ENCODE data around the gene LIPK. TPM values are rescaled to one million over a fixed set of nuclear protein-coding genes. Genes with fewer than 3 reads are reported as not detected.

Gene LIPK
- total and polyA plus RNA-seq, 2 experiments from 2014 or later, result not detected

DNA sequence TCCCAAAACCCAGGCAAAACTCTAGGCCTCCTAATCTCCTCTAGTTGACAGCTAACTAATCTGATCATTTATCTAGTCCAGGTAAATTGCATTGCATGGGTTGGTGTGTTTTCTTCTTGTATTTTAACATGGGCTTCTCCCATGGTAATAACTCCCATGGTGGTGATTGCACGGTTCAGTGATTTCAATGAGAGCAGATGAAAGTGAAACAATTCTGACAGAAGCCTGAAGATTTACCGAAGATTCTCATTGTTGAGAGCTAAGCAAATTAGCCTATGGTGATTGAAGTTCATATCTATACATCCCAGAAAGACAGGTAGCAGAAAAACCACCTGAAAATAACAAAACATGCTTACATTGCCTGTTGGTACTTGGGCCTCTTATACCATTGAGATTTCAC lies 27.2 kb downstream of the LIPK start:
- Histone ChIP-seq H3K27me3 (ENCODE audit: insufficient read depth) (no peaks in the 10 kb centered on the region), H3K79me2 (replicated peaks; ENCODE audit: insufficient read depth) (no peaks in the 10 kb centered on the region), H4K20me1 (replicated peaks; ENCODE audit: insufficient read depth) (no peaks in the 10 kb centered on the region), H2AFZ (no peak overlapping the region), H3K27ac (ENCODE audit: low read depth) (no peak overlapping the region), H3K4me1 (ENCODE audit: insufficient read depth) (peaks cover 6% of the 10 kb centered on the region; the same call in 1 of the 2 replicates), H3K4me3 (no peak overlapping the region), H3F3A (replicated peaks; ENCODE audit: low read depth) (no peaks in the 10 kb centered on the region), H3K9me2 (ENCODE audit: insufficient read depth) (no peaks in the 10 kb centered on the region), H3K4me2 (no peak overlapping the region), H3K36me3 (ENCODE audit: insufficient read depth) (no peaks in the 10 kb centered on the region)
- Mint-ChIP-seq H3K27ac (no peak overlapping the region), H3K9me3 (no peaks in the 10 kb centered on the region), H3K36me3 (ENCODE audit: low read depth) (no peaks in the 10 kb centered on the region), H3K4me1 (peaks cover 11% of the 10 kb centered on the region; the same call in 2 of the 3 replicates), H3K4me3 (no peak overlapping the region), H3K27me3 (ENCODE audit: insufficient read depth, low read depth, poor library complexity) (no peaks in the 10 kb centered on the region)
- DNase-seq (ENCODE audit: low spot score), result no peak
- ATAC-seq, result no peak
- TF ChIP-seq ZNF331 (CRISPR knock-in tag; IDR thresholded peaks at IDR 0.05; ENCODE audit: low read depth), result no peak
- TF ChIP-seq STAT1 (IDR thresholded peaks at IDR 0.05; ENCODE audit: unreplicated experiment), result no peak
- TF ChIP-seq POLR2AphosphoS5 (IDR thresholded peaks at IDR 0.05; ENCODE audit: low read depth), result no peak
- no peak for TF ChIP-seq JUNB (IDR thresholded peaks at IDR 0.05; ENCODE audit: unreplicated experiment)
- TF ChIP-seq, protein P1, sequence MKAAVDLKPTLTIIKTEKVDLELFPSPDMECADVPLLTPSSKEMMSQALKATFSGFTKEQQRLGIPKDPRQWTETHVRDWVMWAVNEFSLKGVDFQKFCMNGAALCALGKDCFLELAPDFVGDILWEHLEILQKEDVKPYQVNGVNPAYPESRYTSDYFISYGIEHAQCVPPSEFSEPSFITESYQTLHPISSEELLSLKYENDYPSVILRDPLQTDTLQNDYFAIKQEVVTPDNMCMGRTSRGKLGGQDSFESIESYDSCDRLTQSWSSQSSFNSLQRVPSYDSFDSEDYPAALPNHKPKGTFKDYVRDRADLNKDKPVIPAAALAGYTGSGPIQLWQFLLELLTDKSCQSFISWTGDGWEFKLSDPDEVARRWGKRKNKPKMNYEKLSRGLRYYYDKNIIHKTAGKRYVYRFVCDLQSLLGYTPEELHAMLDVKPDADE (IDR thresholded peaks at IDR 0.05), result no peak
- TF ChIP-seq, protein P2, sequence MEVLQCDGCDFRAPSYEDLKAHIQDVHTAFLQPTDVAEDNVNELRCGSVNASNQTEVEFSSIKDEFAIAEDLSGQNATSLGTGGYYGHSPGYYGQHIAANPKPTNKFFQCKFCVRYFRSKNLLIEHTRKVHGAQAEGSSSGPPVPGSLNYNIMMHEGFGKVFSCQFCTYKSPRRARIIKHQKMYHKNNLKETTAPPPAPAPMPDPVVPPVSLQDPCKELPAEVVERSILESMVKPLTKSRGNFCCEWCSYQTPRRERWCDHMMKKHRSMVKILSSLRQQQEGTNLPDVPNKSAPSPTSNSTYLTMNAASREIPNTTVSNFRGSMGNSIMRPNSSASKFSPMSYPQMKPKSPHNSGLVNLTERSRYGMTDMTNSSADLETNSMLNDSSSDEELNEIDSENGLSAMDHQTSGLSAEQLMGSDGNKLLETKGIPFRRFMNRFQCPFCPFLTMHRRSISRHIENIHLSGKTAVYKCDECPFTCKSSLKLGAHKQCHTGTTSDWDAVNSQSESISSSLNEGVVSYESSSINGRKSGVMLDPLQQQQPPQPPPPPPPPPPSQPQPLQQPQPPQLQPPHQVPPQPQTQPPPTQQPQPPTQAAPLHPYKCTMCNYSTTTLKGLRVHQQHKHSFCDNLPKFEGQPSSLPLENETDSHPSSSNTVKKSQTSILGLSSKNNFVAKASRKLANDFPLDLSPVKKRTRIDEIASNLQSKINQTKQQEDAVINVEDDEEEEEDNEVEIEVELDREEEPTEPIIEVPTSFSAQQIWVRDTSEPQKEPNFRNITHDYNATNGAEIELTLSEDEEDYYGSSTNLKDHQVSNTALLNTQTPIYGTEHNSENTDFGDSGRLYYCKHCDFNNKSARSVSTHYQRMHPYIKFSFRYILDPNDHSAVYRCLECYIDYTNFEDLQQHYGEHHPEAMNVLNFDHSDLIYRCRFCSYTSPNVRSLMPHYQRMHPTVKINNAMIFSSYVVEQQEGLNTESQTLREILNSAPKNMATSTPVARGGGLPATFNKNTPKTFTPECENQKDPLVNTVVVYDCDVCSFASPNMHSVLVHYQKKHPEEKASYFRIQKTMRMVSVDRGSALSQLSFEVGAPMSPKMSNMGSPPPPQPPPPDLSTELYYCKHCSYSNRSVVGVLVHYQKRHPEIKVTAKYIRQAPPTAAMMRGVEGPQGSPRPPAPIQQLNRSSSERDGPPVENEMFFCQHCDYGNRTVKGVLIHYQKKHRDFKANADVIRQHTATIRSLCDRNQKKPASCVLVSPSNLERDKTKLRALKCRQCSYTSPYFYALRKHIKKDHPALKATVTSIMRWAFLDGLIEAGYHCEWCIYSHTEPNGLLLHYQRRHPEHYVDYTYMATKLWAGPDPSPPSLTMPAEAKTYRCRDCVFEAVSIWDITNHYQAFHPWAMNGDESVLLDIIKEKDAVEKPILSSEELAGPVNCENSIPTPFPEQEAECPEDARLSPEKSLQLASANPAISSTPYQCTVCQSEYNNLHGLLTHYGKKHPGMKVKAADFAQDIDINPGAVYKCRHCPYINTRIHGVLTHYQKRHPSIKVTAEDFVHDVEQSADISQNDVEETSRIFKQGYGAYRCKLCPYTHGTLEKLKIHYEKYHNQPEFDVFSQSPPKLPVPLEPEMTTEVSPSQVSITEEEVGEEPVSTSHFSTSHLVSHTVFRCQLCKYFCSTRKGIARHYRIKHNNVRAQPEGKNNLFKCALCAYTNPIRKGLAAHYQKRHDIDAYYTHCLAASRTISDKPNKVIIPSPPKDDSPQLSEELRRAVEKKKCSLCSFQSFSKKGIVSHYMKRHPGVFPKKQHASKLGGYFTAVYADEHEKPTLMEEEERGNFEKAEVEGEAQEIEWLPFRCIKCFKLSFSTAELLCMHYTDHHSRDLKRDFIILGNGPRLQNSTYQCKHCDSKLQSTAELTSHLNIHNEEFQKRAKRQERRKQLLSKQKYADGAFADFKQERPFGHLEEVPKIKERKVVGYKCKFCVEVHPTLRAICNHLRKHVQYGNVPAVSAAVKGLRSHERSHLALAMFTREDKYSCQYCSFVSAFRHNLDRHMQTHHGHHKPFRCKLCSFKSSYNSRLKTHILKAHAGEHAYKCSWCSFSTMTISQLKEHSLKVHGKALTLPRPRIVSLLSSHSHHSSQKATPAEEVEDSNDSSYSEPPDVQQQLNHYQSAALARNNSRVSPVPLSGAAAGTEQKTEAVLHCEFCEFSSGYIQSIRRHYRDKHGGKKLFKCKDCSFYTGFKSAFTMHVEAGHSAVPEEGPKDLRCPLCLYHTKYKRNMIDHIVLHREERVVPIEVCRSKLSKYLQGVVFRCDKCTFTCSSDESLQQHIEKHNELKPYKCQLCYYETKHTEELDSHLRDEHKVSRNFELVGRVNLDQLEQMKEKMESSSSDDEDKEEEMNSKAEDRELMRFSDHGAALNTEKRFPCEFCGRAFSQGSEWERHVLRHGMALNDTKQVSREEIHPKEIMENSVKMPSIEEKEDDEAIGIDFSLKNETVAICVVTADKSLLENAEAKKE (CRISPR knock-in tag; IDR thresholded peaks at IDR 0.05), result no peak
- no peak for TF ChIP-seq NANOG (IDR thresholded peaks at IDR 0.05; ENCODE audit: borderline replicate concordance)
- TF ChIP-seq EZH2phosphoT487 (IDR thresholded peaks at IDR 0.05; ENCODE audit: unreplicated experiment), result no peak
- TF ChIP-seq ZNF114 (CRISPR knock-in tag; IDR thresholded peaks at IDR 0.05), result no peak
- TF ChIP-seq, protein P3, sequence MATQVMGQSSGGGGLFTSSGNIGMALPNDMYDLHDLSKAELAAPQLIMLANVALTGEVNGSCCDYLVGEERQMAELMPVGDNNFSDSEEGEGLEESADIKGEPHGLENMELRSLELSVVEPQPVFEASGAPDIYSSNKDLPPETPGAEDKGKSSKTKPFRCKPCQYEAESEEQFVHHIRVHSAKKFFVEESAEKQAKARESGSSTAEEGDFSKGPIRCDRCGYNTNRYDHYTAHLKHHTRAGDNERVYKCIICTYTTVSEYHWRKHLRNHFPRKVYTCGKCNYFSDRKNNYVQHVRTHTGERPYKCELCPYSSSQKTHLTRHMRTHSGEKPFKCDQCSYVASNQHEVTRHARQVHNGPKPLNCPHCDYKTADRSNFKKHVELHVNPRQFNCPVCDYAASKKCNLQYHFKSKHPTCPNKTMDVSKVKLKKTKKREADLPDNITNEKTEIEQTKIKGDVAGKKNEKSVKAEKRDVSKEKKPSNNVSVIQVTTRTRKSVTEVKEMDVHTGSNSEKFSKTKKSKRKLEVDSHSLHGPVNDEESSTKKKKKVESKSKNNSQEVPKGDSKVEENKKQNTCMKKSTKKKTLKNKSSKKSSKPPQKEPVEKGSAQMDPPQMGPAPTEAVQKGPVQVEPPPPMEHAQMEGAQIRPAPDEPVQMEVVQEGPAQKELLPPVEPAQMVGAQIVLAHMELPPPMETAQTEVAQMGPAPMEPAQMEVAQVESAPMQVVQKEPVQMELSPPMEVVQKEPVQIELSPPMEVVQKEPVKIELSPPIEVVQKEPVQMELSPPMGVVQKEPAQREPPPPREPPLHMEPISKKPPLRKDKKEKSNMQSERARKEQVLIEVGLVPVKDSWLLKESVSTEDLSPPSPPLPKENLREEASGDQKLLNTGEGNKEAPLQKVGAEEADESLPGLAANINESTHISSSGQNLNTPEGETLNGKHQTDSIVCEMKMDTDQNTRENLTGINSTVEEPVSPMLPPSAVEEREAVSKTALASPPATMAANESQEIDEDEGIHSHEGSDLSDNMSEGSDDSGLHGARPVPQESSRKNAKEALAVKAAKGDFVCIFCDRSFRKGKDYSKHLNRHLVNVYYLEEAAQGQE (IDR thresholded peaks at IDR 0.05; ENCODE audit: unreplicated experiment), result no peak
- TF ChIP-seq CREB1 (CRISPR knock-in tag; IDR thresholded peaks at IDR 0.05; ENCODE audit: low read depth), result no peak
- no peak for TF ChIP-seq EZH2 (IDR thresholded peaks at IDR 0.05; ENCODE audit: low read depth, unreplicated experiment)
- TF ChIP-seq, protein P4, sequence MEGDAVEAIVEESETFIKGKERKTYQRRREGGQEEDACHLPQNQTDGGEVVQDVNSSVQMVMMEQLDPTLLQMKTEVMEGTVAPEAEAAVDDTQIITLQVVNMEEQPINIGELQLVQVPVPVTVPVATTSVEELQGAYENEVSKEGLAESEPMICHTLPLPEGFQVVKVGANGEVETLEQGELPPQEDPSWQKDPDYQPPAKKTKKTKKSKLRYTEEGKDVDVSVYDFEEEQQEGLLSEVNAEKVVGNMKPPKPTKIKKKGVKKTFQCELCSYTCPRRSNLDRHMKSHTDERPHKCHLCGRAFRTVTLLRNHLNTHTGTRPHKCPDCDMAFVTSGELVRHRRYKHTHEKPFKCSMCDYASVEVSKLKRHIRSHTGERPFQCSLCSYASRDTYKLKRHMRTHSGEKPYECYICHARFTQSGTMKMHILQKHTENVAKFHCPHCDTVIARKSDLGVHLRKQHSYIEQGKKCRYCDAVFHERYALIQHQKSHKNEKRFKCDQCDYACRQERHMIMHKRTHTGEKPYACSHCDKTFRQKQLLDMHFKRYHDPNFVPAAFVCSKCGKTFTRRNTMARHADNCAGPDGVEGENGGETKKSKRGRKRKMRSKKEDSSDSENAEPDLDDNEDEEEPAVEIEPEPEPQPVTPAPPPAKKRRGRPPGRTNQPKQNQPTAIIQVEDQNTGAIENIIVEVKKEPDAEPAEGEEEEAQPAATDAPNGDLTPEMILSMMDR (conservative IDR thresholded peaks at IDR 0.05; ENCODE audit: low read depth in 2 of 2), result no peak
